Liver (tissue), 9 donors: ENCODE data around the gene HES4. TPM values are rescaled to one million over a fixed set of nuclear protein-coding genes. Genes with fewer than 3 reads are reported as not detected.
A peak's percentile ranks its signal among the peaks of the same experiment; 100 is the strongest.

Experiments used
- DNase-seq: peaks from one replicate; pipeline ENCODE4 v3.0.0-alpha.2; 2017; ENCODE audit warnings: low spot score
- H3K27ac ChIP-seq, 2 donors: one replicate each; pipeline ENCODE4 v1.7.0; 2013; ENCODE audit warnings: inconsistent platforms in 2 of 2, low read length in 2 of 2, control low read depth in 1 of 2, low read depth in 1 of 2, mild to moderate bottlenecking in 1 of 2
- H3K27me3 ChIP-seq, 4 donors: one replicate each; pipeline versions ENCODE4 v1.6.1 to v1.7.0; 2013; ENCODE audit warnings: low read length in 3 of 4, inconsistent platforms in 1 of 4, mild to moderate bottlenecking in 1 of 4, moderate library complexity in 1 of 4; ENCODE audit not compliant: control insufficient read depth in 4 of 4, insufficient read depth in 4 of 4
- H3K36me3 ChIP-seq, 4 donors: one replicate each; pipeline versions ENCODE4 v1.6.1 to v1.7.0; 2013; ENCODE audit warnings: low read length in 3 of 4, mild to moderate bottlenecking in 3 of 4, low read depth in 1 of 4, moderate library complexity in 1 of 4; ENCODE audit not compliant: control insufficient read depth in 4 of 4, insufficient read depth in 3 of 4
- H3K4me1 ChIP-seq, 4 donors: one replicate each; pipeline versions ENCODE4 v1.6.1 to v1.7.0; 2013; ENCODE audit warnings: low read length in 3 of 4, mild to moderate bottlenecking in 3 of 4, moderate library complexity in 1 of 4; ENCODE audit not compliant: control insufficient read depth in 4 of 4, insufficient read depth in 4 of 4
- H3K4me3 ChIP-seq, 3 donors: one replicate each; pipeline versions ENCODE4 v1.6.1 to v1.7.0; 2013; ENCODE audit warnings: low read length in 3 of 3, control low read depth in 1 of 3, low read depth in 1 of 3, mild to moderate bottlenecking in 1 of 3
- H3K9ac ChIP-seq, 2 donors: one replicate each; pipeline ENCODE4 v1.7.0; 2013; ENCODE audit warnings: low read length in 2 of 2, mild to moderate bottlenecking in 2 of 2, moderate library complexity in 2 of 2, control low read depth in 1 of 2, low read depth in 1 of 2
- H3K9me3 ChIP-seq, 4 donors: one replicate each; pipeline versions ENCODE4 v1.6.1 to v1.7.0; 2013; ENCODE audit warnings: low read length in 3 of 4; ENCODE audit not compliant: control insufficient read depth in 4 of 4
- EGR1 ChIP-seq, 2 donors: IDR thresholded peaks; 2 replicates each; pipeline ENCODE4 v1.6.1; 2016 to 2018; ENCODE audit warnings: antibody characterized with exemption in 2 of 2, low read depth in 2 of 2
- FOXA1 ChIP-seq: IDR thresholded peaks from 2 replicates; pipeline ENCODE4 v1.6.1; 2016; ENCODE audit warnings: antibody characterized with exemption
- FOXA2 ChIP-seq: IDR thresholded peaks from 2 replicates; pipeline ENCODE4 v1.6.1; 2016; ENCODE audit warnings: antibody characterized with exemption
- GABPA ChIP-seq, 2 donors: IDR thresholded peaks in 1 of 2; conservative IDR thresholded peaks in 1 of 2; 2 replicates each; pipeline ENCODE4 v1.6.1; 2016; ENCODE audit warnings: antibody characterized with exemption in 2 of 2, mild to moderate bottlenecking in 1 of 2, moderate library complexity in 1 of 2
- HNF4A ChIP-seq, 2 donors: conservative IDR thresholded peaks; 2 replicates each; pipeline ENCODE4 v1.6.1; 2016; ENCODE audit warnings: antibody characterized with exemption in 2 of 2, mild to moderate bottlenecking in 2 of 2
- HNF4G ChIP-seq: IDR thresholded peaks from 2 replicates; pipeline ENCODE4 v1.6.1; 2016; ENCODE audit warnings: antibody characterized with exemption
- JUND ChIP-seq, 2 donors: IDR thresholded peaks; 2 replicates each; pipeline ENCODE4 v1.6.1; 2016; ENCODE audit warnings: antibody characterized with exemption in 2 of 2
- NR2F2 ChIP-seq: IDR thresholded peaks from 2 replicates; pipeline ENCODE4 v1.6.1; 2016; ENCODE audit warnings: antibody characterized with exemption
- RAD21 ChIP-seq, 2 donors: IDR thresholded peaks; 2 replicates each; pipeline ENCODE4 v1.6.1; 2016; ENCODE audit warnings: antibody characterized with exemption in 2 of 2, mild to moderate bottlenecking in 2 of 2
- RXRA ChIP-seq, 2 donors: IDR thresholded peaks; 2 replicates each; pipeline ENCODE4 v1.6.1; 2017 to 2018; ENCODE audit warnings: antibody characterized with exemption in 2 of 2, mild to moderate bottlenecking in 1 of 2
- SP1 ChIP-seq: IDR thresholded peaks from 2 replicates; pipeline ENCODE4 v1.6.1; 2018; ENCODE audit warnings: antibody characterized with exemption, mild to moderate bottlenecking
- TAF1 ChIP-seq: conservative IDR thresholded peaks from 2 replicates; pipeline ENCODE4 v1.6.1; 2016; ENCODE audit warnings: antibody characterized with exemption, mild to moderate bottlenecking
- YY1 ChIP-seq: IDR thresholded peaks from 2 replicates; pipeline ENCODE4 v1.6.1; 2016; ENCODE audit warnings: antibody characterized with exemption, mild to moderate bottlenecking
- WGBS: extraction: QIAGEN DNeasy Blood & Tissue Kit; methylation state at CpG from one replicate; pipeline ENCODE4 v1.1.7; 2013; 5-methylcytosine and 5-hydroxymethylcytosine counted together
- polyA plus RNA-seq, 2 donors: library from polyadenylated mRNA; stranded (reverse) in 1 of 2; unstranded in 1 of 2; fragments of 200-250 nt in 1 of 2; fragments of >200 nt in 1 of 2; fragmentation: Nextera tagmentation in 1 of 2; extraction: Ambion mirVana in 1 of 2; gene quantifications; one replicate each; pipeline versions ENCODE4 v1.2.1 to v1.2.3, GENCODE V29; 2013 to 2015
- total RNA-seq, 2 donors: library from RNA; depleted of rRNA; stranded (reverse); fragments of >200 nt; gene quantifications; one replicate each; pipeline ENCODE4 v1.2.3, GENCODE V29; 2014
- TF ChIP-seq, protein P1 (sequence below): IDR thresholded peaks from 2 replicates; pipeline ENCODE4 v1.6.1; 2016; ENCODE audit warnings: antibody characterized with exemption
- TF ChIP-seq, protein P2 (sequence below): IDR thresholded peaks from 2 replicates; pipeline ENCODE4 v1.6.1; 2016; ENCODE audit warnings: antibody characterized with exemption
- TF ChIP-seq, protein P3 (sequence below): fragments of 150-350 bp; IDR thresholded peaks from 2 replicates; pipeline ENCODE4 v1.5.1; 2017; ENCODE audit warnings: improper control_type of control experiment, low read depth, low read length; ENCODE audit not compliant: missing input control
- TF ChIP-seq, protein P4 (sequence below): IDR thresholded peaks from 2 replicates; pipeline ENCODE4 v1.6.1; 2016; ENCODE audit warnings: antibody characterized with exemption
- TF ChIP-seq, protein P5 (sequence below): IDR thresholded peaks from 2 replicates; pipeline ENCODE4 v1.6.1; 2016; ENCODE audit warnings: antibody characterized with exemption, mild to moderate bottlenecking
- donor health status: healthy.
- donor health status: healthy.
- donor health status: healthy.
- donor health status: healthy.
- donor health status: healthy.

The HES4 gene
- total and polyA plus RNA-seq, 4 donors, result 0.93 to 1.9 (median 1.7) TPM

DNA sequence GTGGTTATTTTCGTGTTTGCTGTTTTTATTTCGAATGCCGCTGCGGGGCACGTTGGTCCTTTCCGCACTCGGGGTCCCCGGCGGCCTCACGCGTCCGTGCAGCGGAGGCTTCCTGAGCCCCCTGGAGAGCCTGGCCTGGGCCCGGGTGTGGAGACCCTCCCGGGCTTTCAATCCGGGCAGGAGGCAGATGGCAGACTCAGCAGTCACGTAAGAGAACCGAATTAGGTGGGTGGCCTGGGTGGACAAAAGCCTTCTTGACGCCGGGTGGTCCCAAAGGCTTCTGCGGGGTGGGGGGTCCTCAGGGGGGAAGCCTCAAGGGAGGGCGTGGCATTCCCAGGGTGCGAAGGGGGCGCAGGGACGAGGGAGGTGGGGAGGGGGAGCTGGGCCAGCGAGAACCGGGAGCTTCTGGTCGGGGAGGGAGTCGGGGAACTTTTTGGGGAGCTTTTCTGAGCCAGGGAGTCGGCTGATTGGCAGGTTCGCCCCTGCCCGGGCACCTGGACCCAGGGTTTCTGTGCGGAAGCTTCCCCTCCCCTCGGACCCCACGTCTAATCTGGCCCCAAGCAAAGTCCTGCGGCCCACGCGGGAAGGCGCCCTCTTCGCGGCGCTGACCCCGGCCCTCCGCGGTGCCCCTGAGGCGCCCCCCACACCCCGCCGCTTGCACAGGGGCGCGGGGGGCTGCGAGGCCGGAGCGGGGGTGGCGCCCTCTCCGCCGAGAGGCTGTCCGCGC, 1.3 kb upstream of the HES4 start:
- peaks cover 6 to 49% (median 41%) of the 10 kb centered on the region in 4 donors for H3K4me1 ChIP-seq
- H3K9me3 ChIP-seq, result no peaks in the 10 kb centered on the region
- 4% methylated on average over 58 of the region's 58 CpGs for WGBS
- no peak overlapping the region for H3K9ac ChIP-seq
- no peak for DNase-seq
- H3K4me3 ChIP-seq, result peak overlapping the region in 2 of 3 donors; percentile 31 to 66
- H3K27me3 ChIP-seq, result peaks cover 0 to 11% (median 1%) of the 10 kb centered on the region in 4 donors
- no peaks in the 10 kb centered on the region for H3K36me3 ChIP-seq
- H3K27ac ChIP-seq, result peak overlapping the region; percentile 83 to 84
- no peak for TF ChIP-seq EGR1 (IDR thresholded peaks at IDR 0.05; ENCODE audit: low read depth in 2 of 2)
- no peak for TF ChIP-seq YY1
- TF ChIP-seq, protein P1, sequence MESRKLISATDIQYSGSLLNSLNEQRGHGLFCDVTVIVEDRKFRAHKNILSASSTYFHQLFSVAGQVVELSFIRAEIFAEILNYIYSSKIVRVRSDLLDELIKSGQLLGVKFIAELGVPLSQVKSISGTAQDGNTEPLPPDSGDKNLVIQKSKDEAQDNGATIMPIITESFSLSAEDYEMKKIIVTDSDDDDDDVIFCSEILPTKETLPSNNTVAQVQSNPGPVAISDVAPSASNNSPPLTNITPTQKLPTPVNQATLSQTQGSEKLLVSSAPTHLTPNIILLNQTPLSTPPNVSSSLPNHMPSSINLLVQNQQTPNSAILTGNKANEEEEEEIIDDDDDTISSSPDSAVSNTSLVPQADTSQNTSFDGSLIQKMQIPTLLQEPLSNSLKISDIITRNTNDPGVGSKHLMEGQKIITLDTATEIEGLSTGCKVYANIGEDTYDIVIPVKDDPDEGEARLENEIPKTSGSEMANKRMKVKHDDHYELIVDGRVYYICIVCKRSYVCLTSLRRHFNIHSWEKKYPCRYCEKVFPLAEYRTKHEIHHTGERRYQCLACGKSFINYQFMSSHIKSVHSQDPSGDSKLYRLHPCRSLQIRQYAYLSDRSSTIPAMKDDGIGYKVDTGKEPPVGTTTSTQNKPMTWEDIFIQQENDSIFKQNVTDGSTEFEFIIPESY, result no peak
- no peak for TF ChIP-seq HNF4G
- TF ChIP-seq RAD21 (IDR thresholded peaks at IDR 0.05), result no peak
- no peak for TF ChIP-seq JUND (IDR thresholded peaks at IDR 0.05)
- TF ChIP-seq, protein P2, sequence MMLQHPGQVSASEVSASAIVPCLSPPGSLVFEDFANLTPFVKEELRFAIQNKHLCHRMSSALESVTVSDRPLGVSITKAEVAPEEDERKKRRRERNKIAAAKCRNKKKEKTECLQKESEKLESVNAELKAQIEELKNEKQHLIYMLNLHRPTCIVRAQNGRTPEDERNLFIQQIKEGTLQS, result no peak
- TF ChIP-seq SP1, result no peak
- TF ChIP-seq RXRA (IDR thresholded peaks at IDR 0.05), result no peak
- TF ChIP-seq GABPA (IDR thresholded peaks at IDR 0.05 in 1 of 2, conservative IDR thresholded peaks at IDR 0.05 in 1 of 2), result no peak
- TF ChIP-seq, protein P3, sequence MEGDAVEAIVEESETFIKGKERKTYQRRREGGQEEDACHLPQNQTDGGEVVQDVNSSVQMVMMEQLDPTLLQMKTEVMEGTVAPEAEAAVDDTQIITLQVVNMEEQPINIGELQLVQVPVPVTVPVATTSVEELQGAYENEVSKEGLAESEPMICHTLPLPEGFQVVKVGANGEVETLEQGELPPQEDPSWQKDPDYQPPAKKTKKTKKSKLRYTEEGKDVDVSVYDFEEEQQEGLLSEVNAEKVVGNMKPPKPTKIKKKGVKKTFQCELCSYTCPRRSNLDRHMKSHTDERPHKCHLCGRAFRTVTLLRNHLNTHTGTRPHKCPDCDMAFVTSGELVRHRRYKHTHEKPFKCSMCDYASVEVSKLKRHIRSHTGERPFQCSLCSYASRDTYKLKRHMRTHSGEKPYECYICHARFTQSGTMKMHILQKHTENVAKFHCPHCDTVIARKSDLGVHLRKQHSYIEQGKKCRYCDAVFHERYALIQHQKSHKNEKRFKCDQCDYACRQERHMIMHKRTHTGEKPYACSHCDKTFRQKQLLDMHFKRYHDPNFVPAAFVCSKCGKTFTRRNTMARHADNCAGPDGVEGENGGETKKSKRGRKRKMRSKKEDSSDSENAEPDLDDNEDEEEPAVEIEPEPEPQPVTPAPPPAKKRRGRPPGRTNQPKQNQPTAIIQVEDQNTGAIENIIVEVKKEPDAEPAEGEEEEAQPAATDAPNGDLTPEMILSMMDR, result no peak
- TF ChIP-seq, protein P4, sequence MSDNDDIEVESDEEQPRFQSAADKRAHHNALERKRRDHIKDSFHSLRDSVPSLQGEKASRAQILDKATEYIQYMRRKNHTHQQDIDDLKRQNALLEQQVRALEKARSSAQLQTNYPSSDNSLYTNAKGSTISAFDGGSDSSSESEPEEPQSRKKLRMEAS, result no peak
- no peak for TF ChIP-seq FOXA1
- TF ChIP-seq, protein P5, sequence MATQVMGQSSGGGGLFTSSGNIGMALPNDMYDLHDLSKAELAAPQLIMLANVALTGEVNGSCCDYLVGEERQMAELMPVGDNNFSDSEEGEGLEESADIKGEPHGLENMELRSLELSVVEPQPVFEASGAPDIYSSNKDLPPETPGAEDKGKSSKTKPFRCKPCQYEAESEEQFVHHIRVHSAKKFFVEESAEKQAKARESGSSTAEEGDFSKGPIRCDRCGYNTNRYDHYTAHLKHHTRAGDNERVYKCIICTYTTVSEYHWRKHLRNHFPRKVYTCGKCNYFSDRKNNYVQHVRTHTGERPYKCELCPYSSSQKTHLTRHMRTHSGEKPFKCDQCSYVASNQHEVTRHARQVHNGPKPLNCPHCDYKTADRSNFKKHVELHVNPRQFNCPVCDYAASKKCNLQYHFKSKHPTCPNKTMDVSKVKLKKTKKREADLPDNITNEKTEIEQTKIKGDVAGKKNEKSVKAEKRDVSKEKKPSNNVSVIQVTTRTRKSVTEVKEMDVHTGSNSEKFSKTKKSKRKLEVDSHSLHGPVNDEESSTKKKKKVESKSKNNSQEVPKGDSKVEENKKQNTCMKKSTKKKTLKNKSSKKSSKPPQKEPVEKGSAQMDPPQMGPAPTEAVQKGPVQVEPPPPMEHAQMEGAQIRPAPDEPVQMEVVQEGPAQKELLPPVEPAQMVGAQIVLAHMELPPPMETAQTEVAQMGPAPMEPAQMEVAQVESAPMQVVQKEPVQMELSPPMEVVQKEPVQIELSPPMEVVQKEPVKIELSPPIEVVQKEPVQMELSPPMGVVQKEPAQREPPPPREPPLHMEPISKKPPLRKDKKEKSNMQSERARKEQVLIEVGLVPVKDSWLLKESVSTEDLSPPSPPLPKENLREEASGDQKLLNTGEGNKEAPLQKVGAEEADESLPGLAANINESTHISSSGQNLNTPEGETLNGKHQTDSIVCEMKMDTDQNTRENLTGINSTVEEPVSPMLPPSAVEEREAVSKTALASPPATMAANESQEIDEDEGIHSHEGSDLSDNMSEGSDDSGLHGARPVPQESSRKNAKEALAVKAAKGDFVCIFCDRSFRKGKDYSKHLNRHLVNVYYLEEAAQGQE, result no peak
- TF ChIP-seq NR2F2, result no peak
- no peak for TF ChIP-seq TAF1
- TF ChIP-seq HNF4A (conservative IDR thresholded peaks at IDR 0.05), result no peak
- no peak for TF ChIP-seq FOXA2
